PC-9 (cell line): Measurements from ENCODE around the gene UBE2E2. TPM values are rescaled to one million over a fixed set of nuclear protein-coding genes. Genes with fewer than 3 reads are reported as not detected.
"Not testable (repeated sequence)": the region's sequence is repeated elsewhere in the genome, so short reads cannot be mapped to it uniquely, and the experiment has no call there.

Experiments used
- BruUV-seq: library from RNA; stranded (reverse); fragments of 400-500 nt; replicated peaks from 2 replicates; lab custom pipeline; 2021; lab: Mats Ljungman, UMichigan
- CTCF ChIA-PET: fragments of 300-600 bp; sonication (Branson Sonifier 250); formaldehyde crosslinking; loops from one replicate; lab custom pipeline; 2022; ENCODE audit warnings: antibody characterized with exemption; lab: Charles Lee
- POLR2A ChIA-PET: fragments of 300-600 bp; sonication (Branson Sonifier 250); formaldehyde crosslinking; loops from one replicate; lab custom pipeline; 2022; ENCODE audit warnings: antibody characterized with exemption; ENCODE audit not compliant: unreplicated experiment; lab: Charles Lee
- DNase-seq, 2 experiments: peaks; one replicate each; pipeline versions ENCODE4 v3.0.0 to v3.0.0-alpha.2; 2015 to 2022; ENCODE audit warnings: mixed read lengths in 1 of 2
- H2AFZ ChIP-seq: fragments of 200-600 bp; sonication (generic); 2 replicates; pipeline ENCODE4 v1.8.1; 2017; ENCODE audit warnings: antibody characterized with exemption
- H3F3A ChIP-seq: fragments of 200-600 bp; sonication (generic); 2 replicates; pipeline ENCODE4 v1.8.1; 2017; ENCODE audit warnings: antibody characterized with exemption, mild to moderate bottlenecking, low read depth; ENCODE audit not compliant: insufficient read depth
- H3K27ac ChIP-seq: fragments of 200-600 bp; sonication (generic); 2 replicates; pipeline ENCODE4 v1.6.1; 2016; ENCODE audit warnings: mixed run types
- H3K27me3 ChIP-seq: fragments of 200-600 bp; sonication (generic); 2 replicates; pipeline ENCODE4 v1.6.1; 2016; ENCODE audit warnings: low read depth, mixed run types; ENCODE audit not compliant: insufficient read depth
- H3K36me3 ChIP-seq: fragments of 200-600 bp; sonication (generic); 2 replicates; pipeline ENCODE4 v1.6.1; 2016; ENCODE audit warnings: low read depth, mixed run types
- H3K4me1 ChIP-seq: fragments of 200-600 bp; sonication (generic); replicated peaks from 2 replicates; pipeline ENCODE4 v1.6.1; 2016; ENCODE audit warnings: mixed run types; ENCODE audit not compliant: insufficient read depth
- H3K4me2 ChIP-seq: fragments of 200-600 bp; sonication (generic); 2 replicates; pipeline ENCODE4 v1.6.1; 2017; ENCODE audit warnings: mixed run types
- H3K4me3 ChIP-seq: fragments of 200-600 bp; sonication (generic); 2 replicates; pipeline ENCODE4 v1.6.1; 2016; ENCODE audit warnings: mixed run types
- H3K79me2 ChIP-seq: fragments of 200-600 bp; sonication (generic); 2 replicates; pipeline ENCODE4 v1.6.1; 2017; ENCODE audit warnings: low read depth, mixed run types
- H3K9me2 ChIP-seq: fragments of 200-600 bp; sonication (generic); 2 replicates; pipeline ENCODE4 v1.8.1; 2017; ENCODE audit warnings: mild to moderate bottlenecking; ENCODE audit not compliant: insufficient read depth
- H3K9me3 ChIP-seq: fragments of 200-600 bp; sonication (generic); 2 replicates; pipeline ENCODE4 v1.8.1; 2016; ENCODE audit warnings: low read depth; ENCODE audit not compliant: insufficient read depth
- H4K20me1 ChIP-seq: fragments of 200-600 bp; sonication (generic); 2 replicates; pipeline ENCODE4 v1.8.1; 2017; ENCODE audit not compliant: insufficient read depth
- CTCF ChIP-seq: fragments of 200-600 bp; sonication (generic); conservative IDR thresholded peaks from 2 replicates; pipeline ENCODE4 v1.6.1; 2017; ENCODE audit warnings: mixed run types, antibody characterized with exemption, mild to moderate bottlenecking, moderate library complexity
- EZH2 ChIP-seq: fragments of 200-600 bp; sonication (generic); IDR thresholded peaks from 2 replicates; pipeline ENCODE4 v1.8.0; 2017; ENCODE audit warnings: antibody characterized with exemption, low read depth
- intact Hi-C: fragments of 100-400 bp; cut with micrococcal nuclease; formaldehyde crosslinking; loops from one replicate; pipeline ENCODE4 v1.10.0; 2022; ENCODE audit not compliant: unreplicated experiment
- total RNA-seq: library from RNA; stranded (reverse); gene quantifications from 2 replicates; pipeline ENCODE4 v1.2.3, GENCODE V29; 2021

UBE2E2 gene
- total RNA-seq, 1 experiment from 2014 or later, result 48.7 TPM

- H3K9me2 ChIP-seq, result no peaks in the 10 kb centered on the region
- CTCF ChIA-PET, result no interaction called here
Observed at GRCh38 chr3:23611737-23612295, 408.7 kb downstream of the UBE2E2 start.

GRCh38 chr3:23612296-23612891 is 409.3 kb downstream of the UBE2E2 start:
- peak in 1 of 2 experiments; percentile 50 for DNase-seq
- intact Hi-C loops, result no loop called here
- ChIA-PET CTCF (no interaction called here), POLR2A (interaction anchor here (0.6 to 0.7 kb wide), 3 partner anchors 116 to 393 kb away, joined by 3 to 9 read pairs (median 5); no protein-coding TSS in a partner anchor)
- Histone ChIP-seq H3F3A (no peaks in the 10 kb centered on the region), H4K20me1 (no peaks in the 10 kb centered on the region), H2AFZ (peak overlapping the region; percentile 59; the same call in 1 of the 2 replicates), H3K27me3 (no peaks in the 10 kb centered on the region), H3K4me2 (no peak overlapping the region; the same call in 1 of the 2 replicates), H3K4me1 (peaks cover 6% of the 10 kb centered on the region; the same call in 1 of the 2 replicates), H3K27ac (0 out of 2 replicates have a peak overlapping the region, but pooled peaks have one; percentile 31), H3K9me3 (no peaks in the 10 kb centered on the region), H3K9me2 (no peaks in the 10 kb centered on the region), H3K79me2 (no peaks in the 10 kb centered on the region), H3K4me3 (no peak overlapping the region), H3K36me3 (no peaks in the 10 kb centered on the region)
- TF ChIP-seq CTCF, result no peak
- TF ChIP-seq EZH2, result no peak
- BruUV-seq, result no TSS peak

More at GRCh38 chr3:23611737-23612295, 408.7 kb downstream of the UBE2E2 start:
- Histone ChIP-seq H3K79me2 (no peaks in the 10 kb centered on the region), H3K27ac (no peak overlapping the region), H2AFZ (no peak overlapping the region), H3K36me3 (no peaks in the 10 kb centered on the region), H3K4me2 (no peak overlapping the region), H4K20me1 (no peaks in the 10 kb centered on the region), H3K4me3 (no peak overlapping the region), H3K4me1 (peaks cover 6% of the 10 kb centered on the region; the same call in 1 of the 2 replicates), H3F3A (no peaks in the 10 kb centered on the region), H3K9me3 (no peaks in the 10 kb centered on the region), H3K27me3 (no peaks in the 10 kb centered on the region)
- POLR2A ChIA-PET, result interaction anchor here (0.6 kb wide), 1 partner anchor 124 kb away, joined by 5 read pairs; no protein-coding TSS in a partner anchor
- no peak for TF ChIP-seq EZH2
- no peak for TF ChIP-seq CTCF
- intact Hi-C loops, result no loop called here
- no TSS peak for BruUV-seq
- DNase-seq, result no peak

- TF ChIP-seq EZH2 (no peak), CTCF (no peak)
- Histone ChIP-seq H4K20me1 (no peaks in the 10 kb centered on the region), H3K9me2 (no peaks in the 10 kb centered on the region), H3F3A (no peaks in the 10 kb centered on the region), H3K27ac (no peak overlapping the region), H3K79me2 (no peaks in the 10 kb centered on the region), H3K36me3 (no peaks in the 10 kb centered on the region), H3K27me3 (no peaks in the 10 kb centered on the region), H3K4me3 (no peak overlapping the region), H3K4me1 (peaks cover 6% of the 10 kb centered on the region; the same call in 1 of the 2 replicates), H3K9me3 (no peaks in the 10 kb centered on the region), H2AFZ (no peak overlapping the region), H3K4me2 (no peak overlapping the region)
- intact Hi-C loops, result no loop called here
- no peak for DNase-seq
- no TSS peak for BruUV-seq
- ChIA-PET POLR2A (no interaction called here), CTCF (no interaction called here)
Observed at GRCh38 chr3:23615068-23615467, 411.9 kb downstream of the UBE2E2 start.

GRCh38 chr3:23618475-23618874 is 415.3 kb downstream of the UBE2E2 start:
- DNase-seq, CTCF ChIA-PET, H3K36me3 ChIP-seq, H3K4me3 ChIP-seq, H3K9me3 ChIP-seq, intact Hi-C loops, H3K9me2 ChIP-seq, H3K27ac ChIP-seq, H3K79me2 ChIP-seq, POLR2A ChIA-PET, H4K20me1 ChIP-seq, H3K4me1 ChIP-seq, BruUV-seq, H3F3A ChIP-seq, H3K27me3 ChIP-seq, H3K4me2 ChIP-seq, H2AFZ ChIP-seq: not testable (repeated sequence)
